HCT116 (cell line): ENCODE measurements around the gene DYNC1I1. TPM values are rescaled to one million over a fixed set of nuclear protein-coding genes. Genes with fewer than 3 reads are reported as not detected.

Experiments used
- ATAC-seq: fragments of 200-7000 bp; cut with Tn5 transposase; 2 replicates; pipeline ENCODE4 v1.9.1; 2020; ENCODE audit warnings: mild to moderate bottlenecking, moderate library complexity
- BruUV-seq: library from RNA; stranded (reverse); fragments of 400-500 nt; replicated peaks from 2 replicates; lab custom pipeline; 2021; lab: Mats Ljungman, UMichigan
- CTCF ChIA-PET: fragments of 300-600 bp; sonication (Branson Sonifier 250); formaldehyde crosslinking; loops from one replicate; lab custom pipeline; 2021; ENCODE audit warnings: antibody characterized with exemption; lab: Charles Lee
- POLR2A ChIA-PET: fragments of 300-600, 350-600 bp; sonication (Branson Sonifier 250); formaldehyde crosslinking; loops from one replicate; lab custom pipeline; 2021; ENCODE audit warnings: antibody characterized with exemption; lab: Charles Lee
- RAD21 ChIA-PET, 2 experiments: fragments of 300-600 bp; sonication (Branson Sonifier 250); formaldehyde crosslinking; loops; one replicate each; lab custom pipeline; 2023; ENCODE audit warnings: low total read pairs in 2 of 2; ENCODE audit not compliant: uncharacterized antibody in 2 of 2, unreplicated experiment in 2 of 2, low non-redundant PET in 1 of 2; lab: Charles Lee
- DNase-seq: peaks from one replicate; pipeline ENCODE4 v3.0.0-alpha.2; 2010; ENCODE audit warnings: low read depth, low spot score
- H2AFZ ChIP-seq: fragments of 200-600 bp; shearing (Covaris generic), sonication (generic); 2 replicates; pipeline ENCODE4 v1.6.1; 2017; ENCODE audit warnings: low read depth, mixed run types, mixed read lengths, antibody characterized with exemption, low read length; ENCODE audit not compliant: poor library complexity, severe bottlenecking
- H3K27ac ChIP-seq: 2 replicates; pipeline ENCODE4 v1.5.1; 2012; ENCODE audit warnings: low read depth, low read length
- H3K27me3 ChIP-seq: fragments of 200-600 bp; sonication (generic); 2 replicates; pipeline ENCODE4 v1.6.1; 2016; ENCODE audit warnings: mixed run types, low read length, mixed read lengths; ENCODE audit not compliant: insufficient read depth
- H3K36me3 ChIP-seq, 2 experiments: fragments of 200-500 bp in 1 of 2; fragments of 200-600 bp in 1 of 2; sonication (Bioruptor generic) in 1 of 2; sonication (generic) in 1 of 2; 2 replicates each; pipeline versions ENCODE4 v1.5.1 to v1.6.1; 2014 to 2016; ENCODE audit warnings: low read length in 2 of 2, inconsistent platforms in 1 of 2, mixed read lengths in 1 of 2, mixed run types in 1 of 2; ENCODE audit not compliant: insufficient read depth in 2 of 2, control insufficient read depth in 1 of 2
- H3K4me1 ChIP-seq, 2 experiments: fragments of 200-600 bp in 1 of 2; sonication (generic) in 1 of 2; 2 replicates each; pipeline versions ENCODE4 v1.5.1 to v1.6.1; 2012 to 2017; ENCODE audit warnings: low read length in 2 of 2, inconsistent platforms in 1 of 2, mild to moderate bottlenecking in 1 of 2, mixed read lengths in 1 of 2, mixed run types in 1 of 2, moderate library complexity in 1 of 2; ENCODE audit not compliant: insufficient read depth in 2 of 2, control insufficient read depth in 1 of 2
- H3K4me2 ChIP-seq: fragments of 200-600 bp; sonication (generic); 2 replicates; pipeline ENCODE4 v1.6.1; 2017; ENCODE audit warnings: mixed run types, low read length, mixed read lengths
- H3K4me3 ChIP-seq, 2 experiments: fragments of 200-600 bp in 1 of 2; sonication (generic) in 1 of 2; replicated peaks in 1 of 2; 2 replicates each; pipeline ENCODE4 v1.5.1; 2011 to 2016; ENCODE audit warnings: low read length in 2 of 2, control low read depth in 1 of 2, low read depth in 1 of 2, mild to moderate bottlenecking in 1 of 2, mixed read lengths in 1 of 2, mixed run types in 1 of 2
- H3K79me2 ChIP-seq: fragments of 200-600 bp; sonication (generic); 2 replicates; pipeline ENCODE4 v1.6.1; 2017; ENCODE audit warnings: mild to moderate bottlenecking, mixed run types, low read length, moderate library complexity, mixed read lengths; ENCODE audit not compliant: insufficient read depth
- H3K9ac ChIP-seq: fragments of 200-600 bp; sonication (generic); 2 replicates; pipeline ENCODE4 v1.6.1; 2016; ENCODE audit warnings: low read length, mixed read lengths
- H3K9me2 ChIP-seq: fragments of 200-600 bp; sonication (generic), shearing (Covaris generic); 2 replicates; pipeline ENCODE4 v1.6.1; 2017; ENCODE audit warnings: mixed run types, mild to moderate bottlenecking, moderate library complexity; ENCODE audit not compliant: insufficient read depth
- H3K9me3 ChIP-seq, 2 experiments: fragments of 200-500 bp in 1 of 2; fragments of 200-600 bp in 1 of 2; sonication (Bioruptor generic) in 1 of 2; sonication (generic) in 1 of 2; 2 replicates each; pipeline ENCODE4 v1.6.1; 2014 to 2017; ENCODE audit warnings: low read length in 2 of 2, mixed read lengths in 2 of 2, inconsistent platforms in 1 of 2, low read depth in 1 of 2, mild to moderate bottlenecking in 1 of 2, mixed run types in 1 of 2, moderate library complexity in 1 of 2; ENCODE audit not compliant: control insufficient read depth in 1 of 2, insufficient read depth in 1 of 2
- H4K20me1 ChIP-seq: fragments of 200-600 bp; sonication (generic), shearing (Covaris generic); 2 replicates; pipeline ENCODE4 v1.6.1; 2017; ENCODE audit warnings: mixed run types, mild to moderate bottlenecking, moderate library complexity; ENCODE audit not compliant: insufficient read depth
- CBX3 ChIP-seq: IDR thresholded peaks from 2 replicates; pipeline ENCODE4 v1.6.1; 2012; ENCODE audit warnings: low read depth
- CEBPB ChIP-seq: IDR thresholded peaks from 2 replicates; pipeline ENCODE4 v1.6.1; 2012; ENCODE audit warnings: low read depth
- CTCF ChIP-seq, 3 experiments: fragments of 200-600 bp in 1 of 3; sonication (generic) in 1 of 3; IDR thresholded peaks in 2 of 3; conservative IDR thresholded peaks in 1 of 3; 2 replicates each; pipeline ENCODE4 v1.5.1; 2012 to 2017; ENCODE audit warnings: low read depth in 2 of 3, low read length in 2 of 3, antibody characterized with exemption in 1 of 3, borderline replicate concordance in 1 of 3, control low read depth in 1 of 3, mild to moderate bottlenecking in 1 of 3, mixed read lengths in 1 of 3, mixed run types in 1 of 3, moderate library complexity in 1 of 3; ENCODE audit not compliant: insufficient read depth in 1 of 3
- EGR1 ChIP-seq: IDR thresholded peaks from 2 replicates; pipeline ENCODE4 v1.6.1; 2012; ENCODE audit warnings: low read depth
- ELF1 ChIP-seq: IDR thresholded peaks from 2 replicates; pipeline ENCODE4 v1.6.1; 2012; ENCODE audit warnings: low read depth, borderline replicate concordance
- EZH2 ChIP-seq: fragments of 200-600 bp; sonication (generic); IDR thresholded peaks from 2 replicates; pipeline ENCODE4 v1.6.1; 2017; ENCODE audit warnings: antibody characterized with exemption, mixed run types
- FOSL1 ChIP-seq: IDR thresholded peaks from 2 replicates; pipeline ENCODE4 v1.6.1; 2012; ENCODE audit warnings: low read depth
- JUND ChIP-seq: IDR thresholded peaks from 2 replicates; pipeline ENCODE4 v1.6.1; 2012
- MAX ChIP-seq: IDR thresholded peaks from 2 replicates; pipeline ENCODE4 v1.6.1; 2012
- POLR2A ChIP-seq: IDR thresholded peaks from 2 replicates; pipeline ENCODE4 v1.7.0; 2011; ENCODE audit warnings: borderline replicate concordance; ENCODE audit not compliant: insufficient read depth, insufficient read length; ENCODE audit errors: extremely low read depth
- POLR2AphosphoS5 ChIP-seq: IDR thresholded peaks from 2 replicates; pipeline ENCODE4 v1.6.1; 2011; ENCODE audit warnings: mild to moderate bottlenecking, low read depth, low read length, moderate library complexity
- RAD21 ChIP-seq: IDR thresholded peaks from 2 replicates; pipeline ENCODE4 v1.6.1; 2012; ENCODE audit warnings: low read depth, mild to moderate bottlenecking
- REST ChIP-seq: IDR thresholded peaks from 2 replicates; pipeline ENCODE4 v1.6.1; 2012; ENCODE audit warnings: low read depth
- SP1 ChIP-seq: IDR thresholded peaks from 2 replicates; pipeline ENCODE4 v1.6.1; 2012; ENCODE audit warnings: low read depth
- SRF ChIP-seq: IDR thresholded peaks from 2 replicates; pipeline ENCODE4 v1.6.1; 2012; ENCODE audit warnings: low read depth
- TCF7L2 ChIP-seq: IDR thresholded peaks from 2 replicates; pipeline ENCODE4 v1.7.0; 2011; ENCODE audit warnings: borderline replicate concordance, inconsistent platforms; ENCODE audit not compliant: insufficient read depth, insufficient read length; ENCODE audit errors: extremely low read depth
- YY1 ChIP-seq: IDR thresholded peaks from 2 replicates; pipeline ENCODE4 v1.6.1; 2011; ENCODE audit warnings: low read length, low read depth, moderate library complexity, mild to moderate bottlenecking; ENCODE audit not compliant: insufficient replicate concordance; ENCODE audit errors: extremely low read depth
- ZBTB33 ChIP-seq: IDR thresholded peaks from 2 replicates; pipeline ENCODE4 v1.6.1; 2011; ENCODE audit warnings: mild to moderate bottlenecking, low read length, moderate library complexity; ENCODE audit not compliant: insufficient replicate concordance; ENCODE audit errors: extremely low read depth
- ZFX ChIP-seq: fragments of 450-650 bp; IDR thresholded peaks from 2 replicates; pipeline ENCODE4 v1.6.1; 2017
- intact Hi-C: fragments of 100-400 bp; cut with micrococcal nuclease; formaldehyde crosslinking; loops from 2 replicates; pipeline ENCODE4 v1.10.0; 2022
- total RNA-seq: library from RNA; stranded (reverse); gene quantifications from one replicate; pipeline ENCODE4 v1.2.1, GENCODE V29; 2021; ENCODE audit not compliant: unreplicated experiment

DYNC1I1 gene
- total RNA-seq, 1 experiment from 2014 or later, result not detected

GRCh38 chr7:95996886-95997285, 224.5 kb downstream of the DYNC1I1 start:
- CTCF ChIA-PET, result no interaction called here
- RAD21 ChIA-PET, result no interaction called here
- POLR2A ChIA-PET, result no interaction called here
- Histone ChIP-seq H3K27me3 (peaks cover 18% of the 10 kb centered on the region), H3K27ac (no peak overlapping the region), H3K4me1 (no peaks in the 10 kb centered on the region), H3K9ac (no peak overlapping the region), H3K79me2 (no peaks in the 10 kb centered on the region), H4K20me1 (no peaks in the 10 kb centered on the region), H3K9me2 (no peaks in the 10 kb centered on the region), H3K4me3 (no peak overlapping the region), H2AFZ (no peak overlapping the region), H3K36me3 (no peaks in the 10 kb centered on the region), H3K4me2 (no peak overlapping the region), H3K9me3 (no peaks in the 10 kb centered on the region)
- TF ChIP-seq YY1 (no peak), MAX (no peak), EGR1 (no peak), TCF7L2 (no peak), ZBTB33 (no peak), JUND (no peak), POLR2AphosphoS5 (no peak), ELF1 (no peak), CBX3 (no peak), REST (no peak), CTCF (IDR thresholded peaks at IDR 0.05 in 2 of 3, conservative IDR thresholded peaks at IDR 0.05 in 1 of 3; ENCODE audit: borderline replicate concordance in 1 of 3, insufficient read depth in 1 of 3, low read depth in 2 of 3, low read length in 2 of 3) (no peak), ZFX (no peak), SRF (no peak), RAD21 (no peak), EZH2 (no peak), SP1 (no peak), CEBPB (no peak), POLR2A (no peak), FOSL1 (no peak)
- intact Hi-C loops, result no loop called here
- DNase-seq, result no peak
- ATAC-seq, result no peak
- BruUV-seq, result no TSS peak
